Spleen (tissue), 7 donors: ENCODE measurements around the gene CCDC73.

ENCODE experiments used
- CTCF ChIP-seq, 11 experiments: fragments of 200-600 bp in 7 of 11; fragments of 450-650 bp in 4 of 11; sonication (generic) in 4 of 11; IDR thresholded peaks in 8 of 11; conservative IDR thresholded peaks in 3 of 11; 1 replicate in 7 of 11; 2 replicates in 4 of 11; pipeline versions ENCODE4 v1.4.0 to v1.8.0; 2016 to 2021; ENCODE audit warnings: antibody characterized with exemption in 11 of 11, inconsistent platforms in 4 of 11, mild to moderate bottlenecking in 1 of 11
- POLR2A ChIP-seq, 3 donors: fragments of 450-650 bp; IDR thresholded peaks; one replicate each; pipeline ENCODE4 v1.5.1; 2017; ENCODE audit warnings: antibody characterized with exemption in 3 of 3, mild to moderate bottlenecking in 1 of 3
- POLR2AphosphoS5 ChIP-seq, 3 donors: sonication (generic); formaldehyde crosslinking; IDR thresholded peaks; one replicate each; pipeline ENCODE4 v1.5.1; 2017; ENCODE audit warnings: antibody characterized with exemption in 3 of 3
- donor health status: DM: no; HTN: no; CAD: no; lungs with moderate emphysema.
- donor health status: DM: no; HTN: no; CAD: no.
- donor health status: DM: no; HTN: no; CAD: no.

GRCh38 chr11:32580967-32581366 lies 213.5 kb downstream of the CCDC73 start:
- TF ChIP-seq CTCF (IDR thresholded peaks at IDR 0.05 in 8 of 11, conservative IDR thresholded peaks at IDR 0.05 in 3 of 11) (no peak), POLR2A (IDR thresholded peaks at IDR 0.05) (no peak), POLR2AphosphoS5 (IDR thresholded peaks at IDR 0.05) (no peak)
